SK-N-MC (cell line): ENCODE data around the gene LYSMD4.

ENCODE experiments used
- EZH2 ChIP-seq: fragments of 200-600 bp; sonication (generic); IDR thresholded peaks from one replicate; pipeline ENCODE4 v1.6.1; 2017; ENCODE audit warnings: antibody characterized with exemption
- FOXP2 ChIP-seq: optimal IDR thresholded peaks from 2 replicates; pipeline ENCODE3; 2011; ENCODE audit warnings: mild to moderate bottlenecking, moderate library complexity; ENCODE audit not compliant: insufficient read depth; ENCODE audit errors: extremely low read length, control extremely low read depth
- POLR2AphosphoS5 ChIP-seq: IDR thresholded peaks from 2 replicates; pipeline ENCODE4 v1.6.1; 2012; ENCODE audit warnings: mild to moderate bottlenecking, low read depth, low read length, borderline replicate concordance

- TF ChIP-seq EZH2, result no peak
- TF ChIP-seq POLR2AphosphoS5, result no peak
- TF ChIP-seq FOXP2, result no peak
These were observed 8.6 kb upstream of the LYSMD4 start for GRCh38 chr15:99741835-99742234.
